NCI-H524 treated with DMSO at 0.1 percent for 48 hours (cell line): Measurements from ENCODE around the gene OR2B2.

Experiments used
- DNase-seq: peaks from one replicate; lab custom pipeline; 2025; lab: John Stamatoyannopoulos, UW

Gene OR2B2

DNA sequence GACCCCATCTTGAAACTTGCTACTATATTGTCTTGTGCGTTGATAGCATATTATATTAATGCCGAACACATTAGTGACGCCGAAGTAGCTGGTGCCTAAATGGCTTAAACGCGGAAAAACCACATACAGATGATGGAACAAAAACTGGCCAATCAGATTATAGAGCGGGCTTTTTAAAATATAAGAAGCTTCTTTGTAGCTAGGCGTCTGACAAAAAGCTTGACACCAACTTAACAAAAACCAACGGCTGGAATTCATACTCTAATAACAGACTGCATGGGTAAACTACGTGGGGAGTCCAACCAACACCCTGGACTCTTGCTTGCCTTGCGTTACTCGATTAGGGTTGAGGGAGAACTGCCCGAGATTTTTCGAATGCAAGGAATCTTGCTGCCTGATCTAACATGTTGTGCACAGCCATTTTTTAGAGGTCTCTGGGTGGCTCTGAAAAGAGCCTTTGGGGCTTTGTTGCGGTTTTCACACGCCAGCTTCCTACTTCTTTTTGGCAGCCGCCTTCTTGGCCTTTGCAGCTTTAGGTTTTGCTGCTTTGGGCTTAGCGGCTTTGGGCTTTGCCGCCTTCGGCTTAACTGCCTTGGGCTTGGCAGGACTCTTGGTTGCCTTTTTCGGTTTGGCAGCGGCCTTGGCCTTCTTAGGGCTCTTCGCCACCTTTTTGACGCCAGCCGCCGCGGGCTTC lies 45.7 kb downstream of the OR2B2 start:
- DNase-seq: no peak

DNA sequence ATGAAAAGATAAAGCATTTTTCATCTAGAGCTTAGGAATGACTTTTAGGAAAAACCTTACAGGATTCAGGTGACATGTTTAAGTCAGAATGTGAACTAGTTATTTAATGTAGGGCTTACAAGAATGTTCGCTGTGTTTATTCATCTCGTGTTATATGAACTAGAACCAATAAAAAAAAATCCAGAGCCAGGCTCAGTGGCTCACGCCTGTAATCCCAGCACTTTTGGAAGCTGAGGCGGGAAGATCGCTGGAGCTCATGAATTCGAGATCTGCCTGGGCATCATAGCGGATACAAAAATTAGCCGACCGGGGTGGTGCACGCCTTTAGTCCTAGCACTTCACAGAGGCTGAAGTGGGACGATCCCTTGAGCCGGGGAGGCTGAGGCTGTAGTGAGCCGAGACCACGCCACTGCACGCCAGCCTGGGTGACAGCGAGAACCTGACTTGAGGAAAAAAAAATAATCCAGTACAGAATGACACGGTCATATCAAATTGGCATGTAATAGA lies 46.3 kb downstream of the OR2B2 start:
- DNase-seq: no peak

- peak; percentile 70 for DNase-seq
These were observed 47.0 kb downstream of the OR2B2 start for GRCh38 chr6:27864906-27865849.

GRCh38 chr6:27863962-27864905 lies 48.0 kb downstream of the OR2B2 start:
- DNase-seq: no peak

GRCh38 chr6:27862396-27863066 lies 49.7 kb downstream of the OR2B2 start:
- no peak for DNase-seq

- no peak for DNase-seq
These were observed 50.3 kb downstream of the OR2B2 start for GRCh38 chr6:27861861-27862260.

GRCh38 chr6:27861276-27861840 lies 50.8 kb downstream of the OR2B2 start:
- no peak for DNase-seq
